Measurements from ENCODE around the gene SPPL2B.

DNA sequence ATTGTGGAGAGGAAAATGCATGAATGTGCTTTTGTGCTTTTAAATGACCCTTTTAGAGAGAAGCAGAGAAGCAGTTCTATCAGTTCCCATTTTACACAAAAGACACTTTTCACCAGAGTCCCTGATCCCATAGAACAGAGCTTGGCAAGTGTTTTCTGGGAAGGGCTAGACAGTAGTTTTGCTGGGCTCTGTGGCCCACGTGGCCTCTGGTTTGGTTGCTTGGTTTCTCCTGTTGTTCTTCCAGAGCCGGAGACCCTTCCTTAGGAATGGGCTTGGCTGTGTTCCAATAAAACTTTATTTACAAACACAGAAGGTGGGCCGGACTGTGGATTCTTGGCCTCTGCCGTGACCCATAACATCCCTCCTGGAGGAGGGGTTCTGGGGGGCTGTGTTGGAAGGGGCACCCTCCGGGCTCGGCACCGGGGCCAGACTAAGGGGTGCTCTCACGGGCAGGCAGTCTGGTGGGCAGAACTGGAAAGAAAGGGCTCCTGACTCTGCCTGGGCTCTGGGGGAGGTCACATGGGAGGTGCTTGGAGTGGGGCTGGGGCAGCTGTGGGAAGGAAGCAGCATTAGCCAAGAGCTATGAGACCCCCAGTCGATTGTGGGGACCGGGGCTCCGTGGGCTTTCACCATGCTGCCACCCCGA, 3.2 kb downstream of the SPPL2B start:
- TF ChIP-seq POLR2A (IDR thresholded peaks at IDR 0.05; ENCODE audit: low read depth, low read length) (no peak), POLR2AphosphoS5 (IDR thresholded peaks at IDR 0.05; ENCODE audit: low read depth, low read length) (no peak), SPI1 (IDR thresholded peaks at IDR 0.05; ENCODE audit: low read depth, low read length) (no peak), PAX5 (IDR thresholded peaks at IDR 0.05; ENCODE audit: insufficient read depth, low read length, severe bottlenecking) (no peak)

All from GM12891 (cell line).